Measurements from ENCODE around the gene GDF11. TPM values are rescaled to one million over a fixed set of nuclear protein-coding genes. Genes with fewer than 3 reads are reported as not detected.

GDF11 gene
- total RNA-seq, 1 donor from 2014 or later: 11.6 TPM

DNA sequence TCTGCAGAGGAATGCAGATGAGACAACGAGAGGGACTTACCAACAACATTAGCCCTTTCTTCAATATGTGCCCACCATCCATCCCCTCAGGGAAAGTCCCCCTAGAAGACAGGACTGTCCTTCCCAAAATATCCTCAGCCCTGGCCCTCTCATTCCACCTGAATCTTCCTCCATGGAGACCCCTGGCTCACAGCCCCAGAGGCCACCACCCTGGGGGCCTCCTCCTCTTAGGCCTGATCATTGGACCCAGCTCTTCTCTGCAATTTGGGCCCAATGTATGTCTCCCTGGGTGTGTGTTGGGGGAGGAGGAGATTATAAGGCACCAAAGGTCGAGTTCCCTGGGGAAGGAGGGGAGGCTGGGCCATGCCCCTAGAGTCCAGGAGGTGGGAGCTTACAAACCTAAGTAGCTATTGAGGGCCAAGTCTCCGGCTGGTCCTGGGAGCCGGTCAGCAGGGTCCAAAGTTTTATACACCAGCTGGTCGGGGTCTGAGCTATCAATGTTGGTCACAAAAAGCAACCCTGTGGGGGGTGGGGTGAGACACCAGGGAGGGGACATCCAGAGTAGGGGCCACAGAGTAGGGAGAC lies 43.4 kb upstream of the GDF11 start:
- no peak overlapping the region for H3K27ac Mint-ChIP-seq (ENCODE audit: unreplicated experiment)
- no peaks in the 10 kb centered on the region for H3K9me3 Mint-ChIP-seq (ENCODE audit: unreplicated experiment)
- H3K27me3 Mint-ChIP-seq (ENCODE audit: unreplicated experiment): peaks cover 2% of the 10 kb centered on the region
- DNase-seq (ENCODE audit: extremely low spot score, unreplicated experiment): no peak
- H3K4me3 Mint-ChIP-seq (ENCODE audit: unreplicated experiment): no peak overlapping the region
- H3K4me1 Mint-ChIP-seq (ENCODE audit: unreplicated experiment): peaks cover 1% of the 10 kb centered on the region
- TF ChIP-seq, protein P1, sequence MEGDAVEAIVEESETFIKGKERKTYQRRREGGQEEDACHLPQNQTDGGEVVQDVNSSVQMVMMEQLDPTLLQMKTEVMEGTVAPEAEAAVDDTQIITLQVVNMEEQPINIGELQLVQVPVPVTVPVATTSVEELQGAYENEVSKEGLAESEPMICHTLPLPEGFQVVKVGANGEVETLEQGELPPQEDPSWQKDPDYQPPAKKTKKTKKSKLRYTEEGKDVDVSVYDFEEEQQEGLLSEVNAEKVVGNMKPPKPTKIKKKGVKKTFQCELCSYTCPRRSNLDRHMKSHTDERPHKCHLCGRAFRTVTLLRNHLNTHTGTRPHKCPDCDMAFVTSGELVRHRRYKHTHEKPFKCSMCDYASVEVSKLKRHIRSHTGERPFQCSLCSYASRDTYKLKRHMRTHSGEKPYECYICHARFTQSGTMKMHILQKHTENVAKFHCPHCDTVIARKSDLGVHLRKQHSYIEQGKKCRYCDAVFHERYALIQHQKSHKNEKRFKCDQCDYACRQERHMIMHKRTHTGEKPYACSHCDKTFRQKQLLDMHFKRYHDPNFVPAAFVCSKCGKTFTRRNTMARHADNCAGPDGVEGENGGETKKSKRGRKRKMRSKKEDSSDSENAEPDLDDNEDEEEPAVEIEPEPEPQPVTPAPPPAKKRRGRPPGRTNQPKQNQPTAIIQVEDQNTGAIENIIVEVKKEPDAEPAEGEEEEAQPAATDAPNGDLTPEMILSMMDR (IDR thresholded peaks at IDR 0.05): no peak
- H3K36me3 Mint-ChIP-seq (ENCODE audit: unreplicated experiment): no peaks in the 10 kb centered on the region

- TF ChIP-seq, protein P1 (IDR thresholded peaks at IDR 0.05): no peak
- no peak for DNase-seq (ENCODE audit: extremely low spot score, unreplicated experiment)
Measured at GRCh38 chr12:55700255-55701018, 42.5 kb upstream of the GDF11 start.

GRCh38 chr12:55702861-55703260 lies 40.1 kb upstream of the GDF11 start:
- Mint-ChIP-seq H3K27me3 (ENCODE audit: unreplicated experiment) (peaks cover 11% of the 10 kb centered on the region), H3K4me3 (ENCODE audit: unreplicated experiment) (no peak overlapping the region), H3K36me3 (ENCODE audit: unreplicated experiment) (peaks cover 3% of the 10 kb centered on the region), H3K4me1 (ENCODE audit: unreplicated experiment) (peaks cover 10% of the 10 kb centered on the region), H3K9me3 (ENCODE audit: unreplicated experiment) (no peaks in the 10 kb centered on the region), H3K27ac (ENCODE audit: unreplicated experiment) (no peak overlapping the region)
- no peak for DNase-seq (ENCODE audit: extremely low spot score, unreplicated experiment)
- TF ChIP-seq, protein P1 (IDR thresholded peaks at IDR 0.05): no peak

More at GRCh38 chr12:55700255-55701018, 42.5 kb upstream of the GDF11 start:
- Mint-ChIP-seq H3K4me3 (ENCODE audit: unreplicated experiment) (no peak overlapping the region), H3K36me3 (ENCODE audit: unreplicated experiment) (no peaks in the 10 kb centered on the region), H3K27ac (ENCODE audit: unreplicated experiment) (no peak overlapping the region), H3K4me1 (ENCODE audit: unreplicated experiment) (peaks cover 1% of the 10 kb centered on the region), H3K27me3 (ENCODE audit: unreplicated experiment) (peaks cover 2% of the 10 kb centered on the region), H3K9me3 (ENCODE audit: unreplicated experiment) (no peaks in the 10 kb centered on the region)

GRCh38 chr12:55703288-55703687 lies 39.6 kb upstream of the GDF11 start:
- no peak overlapping the region for H3K4me3 Mint-ChIP-seq (ENCODE audit: unreplicated experiment)
- peaks cover 13% of the 10 kb centered on the region for H3K4me1 Mint-ChIP-seq (ENCODE audit: unreplicated experiment)
- peaks cover 3% of the 10 kb centered on the region for H3K36me3 Mint-ChIP-seq (ENCODE audit: unreplicated experiment)
- no peak overlapping the region for H3K27ac Mint-ChIP-seq (ENCODE audit: unreplicated experiment)
- peaks cover 14% of the 10 kb centered on the region for H3K27me3 Mint-ChIP-seq (ENCODE audit: unreplicated experiment)
- H3K9me3 Mint-ChIP-seq (ENCODE audit: unreplicated experiment): no peaks in the 10 kb centered on the region
- no peak for DNase-seq (ENCODE audit: extremely low spot score, unreplicated experiment)
- TF ChIP-seq, protein P1 (IDR thresholded peaks at IDR 0.05): no peak

Data from osteocyte (in vitro differentiated cells).